ENCODE data around the gene RMI1.

Gene RMI1

GRCh38 chr9:83971485-83971884 lies 9.1 kb upstream of the RMI1 start:
- DNase-seq: no peak

- DNase-seq: no peak
These were observed 8.3 kb upstream of the RMI1 start for GRCh38 chr9:83972286-83972685.

- DNase-seq: no peak
These were observed 5.3 kb upstream of the RMI1 start for GRCh38 chr9:83975300-83975699.

GRCh38 chr9:83976372-83976771 lies 4.2 kb upstream of the RMI1 start:
- no peak for DNase-seq

- DNase-seq: no peak
These were observed 3.4 kb upstream of the RMI1 start for GRCh38 chr9:83977196-83977595.

- peak; percentile 90 for DNase-seq
These were observed 1.4 kb upstream of the RMI1 start for GRCh38 chr9:83978992-83979811.

GRCh38 chr9:83979812-83980394 lies 702 bp upstream of the RMI1 start, which contains the start of gene HNRNPK:
Gene HNRNPK, minus strand, starts transcription at chr9:83980215. Its CDS starts 1,963 bp downstream, at chr9:83978252.
- DNase-seq: peak; percentile 99

- no peak for DNase-seq
These were observed 694 bp downstream of the RMI1 start for GRCh38 chr9:83981126-83981871.

- DNase-seq: no peak
These were observed 5.6 kb downstream of the RMI1 start for GRCh38 chr9:83986195-83986594.

GRCh38 chr9:83986765-83987401 lies 6.3 kb downstream of the RMI1 start:
- DNase-seq: no peak

- no peak for DNase-seq
These were observed 6.8 kb downstream of the RMI1 start for GRCh38 chr9:83987402-83987791.

GRCh38 chr9:83988411-83988810 lies 7.8 kb downstream of the RMI1 start:
- no peak for DNase-seq

- no peak for DNase-seq
These were observed 10.8 kb downstream of the RMI1 start for GRCh38 chr9:83991355-83991754.

GRCh38 chr9:83992407-83992806 lies 11.8 kb downstream of the RMI1 start:
- no peak for DNase-seq

GRCh38 chr9:83992901-83993300 lies 12.3 kb downstream of the RMI1 start:
- no peak for DNase-seq

- no peak for DNase-seq
These were observed 15.5 kb downstream of the RMI1 start for GRCh38 chr9:83996126-83996525.

- no peak for DNase-seq
These were observed 18.7 kb downstream of the RMI1 start for GRCh38 chr9:83999141-83999918.

GRCh38 chr9:84000186-84000585 lies 19.6 kb downstream of the RMI1 start:
- no peak for DNase-seq

- no peak for DNase-seq
These were observed 21.0 kb downstream of the RMI1 start for GRCh38 chr9:84001621-84002020.

- peak; percentile 7 for DNase-seq
These were observed 21.7 kb downstream of the RMI1 start for GRCh38 chr9:84002344-84002743.

GRCh38 chr9:84003246-84003645 lies 22.6 kb downstream of the RMI1 start:
- DNase-seq: no peak

GRCh38 chr9:84007662-84008061 lies 27.1 kb downstream of the RMI1 start:
- no peak for DNase-seq

Measured in central memory CD4-positive, alpha-beta T cell (primary cell).